Fibroblast of the conjunctiva (primary cell): ENCODE results near the gene DOCK2.
"Not testable (repeated sequence)": the region's sequence is repeated elsewhere in the genome, so short reads cannot be mapped to it uniquely, and the experiment has no call there.

Experiments
- DNase-seq: peaks from one replicate; pipeline ENCODE4 v3.0.0-alpha.2; 2010; ENCODE audit warnings: low read depth

DOCK2 gene

GRCh38 chr5:170056561-170057267 lies 419.6 kb downstream of the DOCK2 start:
- DNase-seq: no peak

- DNase-seq: no peak
Observed at GRCh38 chr5:170057311-170057710, 420.2 kb downstream of the DOCK2 start.

GRCh38 chr5:170059221-170059620 lies 422.1 kb downstream of the DOCK2 start:
- no peak for DNase-seq

GRCh38 chr5:170067152-170067551 lies 430.1 kb downstream of the DOCK2 start:
- no peak for DNase-seq

- no peak for DNase-seq
Observed at GRCh38 chr5:170067574-170068170, 430.6 kb downstream of the DOCK2 start.

- DNase-seq: no peak
Observed at GRCh38 chr5:170069512-170069911, 432.4 kb downstream of the DOCK2 start.

GRCh38 chr5:170070556-170071412 lies 433.7 kb downstream of the DOCK2 start:
- DNase-seq: peak; percentile 4

GRCh38 chr5:170071748-170072147 lies 434.7 kb downstream of the DOCK2 start:
- no peak for DNase-seq

GRCh38 chr5:170075696-170076095 lies 438.6 kb downstream of the DOCK2 start:
- DNase-seq: no peak

- DNase-seq: no peak
Observed at GRCh38 chr5:170076211-170076610, 439.1 kb downstream of the DOCK2 start.

GRCh38 chr5:170076739-170077138 lies 439.7 kb downstream of the DOCK2 start:
- no peak for DNase-seq

GRCh38 chr5:170077526-170077925 lies 440.5 kb downstream of the DOCK2 start:
- no peak for DNase-seq

GRCh38 chr5:170078458-170078857 lies 441.4 kb downstream of the DOCK2 start:
- no peak for DNase-seq

- no peak for DNase-seq
Observed at GRCh38 chr5:170078931-170079330, 441.9 kb downstream of the DOCK2 start.

- no peak for DNase-seq
Observed at GRCh38 chr5:170080217-170080616, 443.1 kb downstream of the DOCK2 start.

GRCh38 chr5:170080786-170081445 lies 443.8 kb downstream of the DOCK2 start:
- no peak for DNase-seq

- DNase-seq: no peak
Observed at GRCh38 chr5:170081616-170082015, 444.5 kb downstream of the DOCK2 start.

GRCh38 chr5:170082701-170083100 lies 445.6 kb downstream of the DOCK2 start:
- DNase-seq: no peak

GRCh38 chr5:170087168-170087817 lies 450.2 kb downstream of the DOCK2 start:
- DNase-seq: no peak

- DNase-seq: no peak
Observed at GRCh38 chr5:170092455-170093101, 455.5 kb downstream of the DOCK2 start.

- not testable (repeated sequence) for DNase-seq
Observed at GRCh38 chr5:170094329-170094728, 457.3 kb downstream of the DOCK2 start.
